Thymus (tissue), 11 donors: ENCODE data around the gene MTSS2. TPM values are rescaled to one million over a fixed set of nuclear protein-coding genes. Genes with fewer than 3 reads are reported as not detected.

Experiments
- DNase-seq, 9 donors: peaks; one replicate each; pipeline ENCODE4 v3.0.0-alpha.2; 2013; ENCODE audit warnings: low spot score in 9 of 9, low read depth in 6 of 9, missing footprints in 1 of 9
- H3K27ac ChIP-seq, 2 donors: one replicate each; pipeline ENCODE4 v1.5.1; 2013; ENCODE audit warnings: control low read depth in 1 of 2, low read depth in 1 of 2, low read length in 1 of 2, mild to moderate bottlenecking in 1 of 2, moderate library complexity in 1 of 2
- H3K27me3 ChIP-seq, 2 donors: one replicate each; pipeline ENCODE4 v1.5.1; 2013; ENCODE audit warnings: low read length in 1 of 2; ENCODE audit not compliant: control insufficient read depth in 2 of 2, insufficient read depth in 1 of 2
- H3K36me3 ChIP-seq, 2 donors: one replicate each; pipeline ENCODE4 v1.5.1; 2013; ENCODE audit warnings: low read length in 1 of 2, mild to moderate bottlenecking in 1 of 2, moderate library complexity in 1 of 2; ENCODE audit not compliant: control insufficient read depth in 2 of 2, insufficient read depth in 2 of 2
- H3K4me1 ChIP-seq, 2 donors: one replicate each; pipeline ENCODE4 v1.5.1; 2013; ENCODE audit warnings: low read length in 2 of 2; ENCODE audit not compliant: control insufficient read depth in 2 of 2, insufficient read depth in 2 of 2
- H3K4me3 ChIP-seq, 2 donors: one replicate each; pipeline ENCODE4 v1.5.1; 2013; ENCODE audit warnings: low read length in 2 of 2, control low read depth in 1 of 2, mild to moderate bottlenecking in 1 of 2
- H3K9me3 ChIP-seq, 2 donors: one replicate each; pipeline ENCODE4 v1.5.1; 2013; ENCODE audit warnings: low read length in 1 of 2, mild to moderate bottlenecking in 1 of 2; ENCODE audit not compliant: control insufficient read depth in 2 of 2, insufficient read depth in 1 of 2
- WGBS: extraction: QIAGEN DNeasy Blood & Tissue Kit; methylation state at CpG from one replicate; pipeline ENCODE4 v1.1.7; 2013; 5-methylcytosine and 5-hydroxymethylcytosine counted together
- polyA plus RNA-seq: library from polyadenylated mRNA; stranded (reverse); fragments of 200-250 nt; gene quantifications from one replicate; pipeline ENCODE4 v1.2.3, GENCODE V29; 2013
- total RNA-seq: library from RNA; stranded (reverse); fragments of 120-200 nt; gene quantifications from one replicate; pipeline ENCODE4 v1.2.4, GENCODE V29; 2013
- donor health status: healthy.

The MTSS2 gene
- total and polyA plus RNA-seq, 2 donors: 12.0 to 36.4 TPM

- peak overlapping the region; percentile 58 to 62 for H3K27ac ChIP-seq
- WGBS: 77% methylated on average over 29 of the region's 29 CpGs
- DNase-seq: no peak
- peaks cover 78 to 92% of the 10 kb centered on the region in 2 donors for H3K4me1 ChIP-seq
- peaks cover 6 to 15% of the 10 kb centered on the region in 2 donors for H3K36me3 ChIP-seq
- peak overlapping the region; percentile 44 to 92 for H3K4me3 ChIP-seq
- peaks cover 0 to 12% of the 10 kb centered on the region in 2 donors for H3K9me3 ChIP-seq
- no peaks in the 10 kb centered on the region for H3K27me3 ChIP-seq
These were observed 686 bp upstream of the MTSS2 start for GRCh38 chr16:70686376-70687101.

- no peak for DNase-seq
- H3K27me3 ChIP-seq: no peaks in the 10 kb centered on the region
- H3K4me3 ChIP-seq: peak overlapping the region; percentile 84 to 92
- H3K27ac ChIP-seq: peak overlapping the region in 1 of 2 donors; percentile 55
- peaks cover 12 to 18% of the 10 kb centered on the region in 2 donors for H3K36me3 ChIP-seq
- H3K9me3 ChIP-seq: peaks cover 0 to 8% of the 10 kb centered on the region in 2 donors
- H3K4me1 ChIP-seq: peaks cover 70 to 92% of the 10 kb centered on the region in 2 donors
- WGBS: 4% methylated on average over 90 of the region's 90 CpGs
These were observed 554 bp downstream of the MTSS2 start for GRCh38 chr16:70685061-70685937.

DNA sequence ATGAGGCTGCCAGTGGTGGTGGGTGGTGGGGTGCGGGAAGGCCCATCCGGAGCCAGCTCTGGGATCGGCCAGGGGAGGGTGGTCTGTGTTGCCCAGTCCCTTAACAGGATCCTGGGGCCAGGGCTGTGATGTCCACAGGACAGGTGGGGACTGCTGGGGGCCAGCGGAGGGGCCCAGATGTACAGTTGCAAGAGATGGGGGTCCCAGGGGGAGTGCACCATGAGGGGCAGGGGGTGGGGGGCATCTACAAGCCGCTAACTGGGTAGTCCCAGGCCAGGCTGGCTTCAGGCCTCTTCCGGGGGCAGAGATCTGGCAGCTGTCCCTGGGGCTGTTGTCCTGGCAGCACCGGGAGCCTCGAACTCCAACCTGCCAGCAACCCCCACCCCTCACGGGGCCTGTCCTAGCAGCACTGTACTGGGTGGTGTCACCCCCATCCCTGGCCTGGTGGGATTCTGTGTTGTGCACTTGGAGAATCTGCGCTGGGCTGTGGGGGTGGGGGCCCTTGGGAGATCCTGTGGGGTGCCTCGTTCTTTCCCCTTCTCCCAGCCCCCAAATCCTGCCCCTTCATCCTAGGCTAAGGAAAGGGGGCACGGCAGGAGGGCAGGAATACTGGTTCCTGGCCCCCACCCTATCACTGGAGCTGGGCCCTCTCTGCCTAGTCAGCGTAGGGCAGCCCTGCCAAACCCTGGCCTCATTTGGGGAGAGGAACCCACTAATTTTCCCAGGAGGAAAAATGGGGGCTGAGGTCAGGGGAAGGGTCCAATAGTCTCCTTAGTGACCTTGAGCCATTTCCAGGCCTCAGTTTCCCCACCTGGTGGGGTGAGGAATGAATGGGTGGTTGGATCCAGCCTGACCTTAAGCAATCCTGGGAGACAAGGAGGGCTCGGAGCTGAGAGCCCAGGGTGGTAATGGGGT lies 1.4 kb downstream of the MTSS2 start:
- H3K27me3 ChIP-seq: no peaks in the 10 kb centered on the region
- H3K4me3 ChIP-seq: peak overlapping the region; percentile 84 to 92
- DNase-seq: no peak
- H3K27ac ChIP-seq: no peak overlapping the region
- peaks cover 20 to 23% of the 10 kb centered on the region in 2 donors for H3K36me3 ChIP-seq
- H3K9me3 ChIP-seq: peaks cover 0 to 5% of the 10 kb centered on the region in 2 donors
- WGBS: 89% methylated on average over 14 of the region's 14 CpGs
- H3K4me1 ChIP-seq: peaks cover 61 to 86% of the 10 kb centered on the region in 2 donors

GRCh38 chr16:70683146-70683944 lies 2.5 kb downstream of the MTSS2 start:
- H3K4me1 ChIP-seq: peaks cover 51 to 75% of the 10 kb centered on the region in 2 donors
- DNase-seq: no peak
- no peaks in the 10 kb centered on the region for H3K27me3 ChIP-seq
- WGBS: 94% methylated on average over 13 of the region's 13 CpGs
- peaks cover 31 to 34% of the 10 kb centered on the region in 2 donors for H3K36me3 ChIP-seq
- H3K9me3 ChIP-seq: peaks cover 0 to 3% of the 10 kb centered on the region in 2 donors
- H3K27ac ChIP-seq: peak overlapping the region in 1 of 2 donors; percentile 18
- H3K4me3 ChIP-seq: peak overlapping the region in 1 of 2 donors; percentile 84

DNA sequence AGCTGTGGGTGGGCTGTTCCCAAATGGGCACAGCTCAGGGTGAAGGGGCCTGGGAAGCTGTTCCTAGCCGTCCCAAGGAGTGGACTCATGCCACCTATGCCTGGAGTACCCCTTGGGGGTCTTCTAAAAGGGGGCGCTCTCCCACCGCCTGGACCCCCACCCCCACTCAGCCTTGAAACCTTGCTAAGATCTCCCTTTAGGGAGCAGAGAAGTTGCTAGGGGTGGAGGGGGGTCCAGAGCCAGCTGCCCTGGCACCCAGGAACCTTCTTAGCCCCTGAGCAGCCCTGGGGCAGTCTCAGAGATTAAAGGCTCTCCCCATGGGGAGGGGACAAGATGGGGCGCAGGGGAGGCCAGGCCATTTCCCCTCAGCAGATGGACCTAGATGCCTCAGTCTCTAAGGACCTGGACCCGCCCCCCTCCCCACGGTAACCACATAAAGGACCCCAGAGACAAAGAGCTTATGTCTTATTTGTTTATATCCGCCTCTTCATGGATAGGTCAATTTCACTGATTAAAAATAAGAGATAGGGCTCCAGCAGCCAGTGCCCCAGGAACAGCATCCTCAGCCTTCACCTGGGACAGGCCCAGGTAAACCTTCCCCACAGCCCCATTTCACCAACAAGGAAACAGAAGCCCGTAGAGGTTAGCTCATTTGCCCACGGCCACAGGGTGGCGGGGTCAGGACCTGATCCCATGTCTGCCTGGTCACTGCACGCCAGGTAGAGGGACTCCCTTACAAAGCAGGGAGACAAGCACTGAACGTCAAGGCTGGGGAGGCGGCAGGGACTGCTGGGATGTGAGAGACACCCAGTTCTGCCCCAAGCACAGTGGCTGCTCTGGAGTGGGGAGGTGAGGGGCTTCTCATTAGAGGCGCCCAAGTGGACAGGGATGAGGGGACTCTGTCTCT lies 3.4 kb downstream of the MTSS2 start:
- peak overlapping the region; percentile 10 to 84 for H3K4me3 ChIP-seq
- H3K9me3 ChIP-seq: peaks cover 0 to 3% of the 10 kb centered on the region in 2 donors
- 94% methylated on average over 14 of the region's 14 CpGs for WGBS
- peaks cover 40 to 43% of the 10 kb centered on the region in 2 donors for H3K36me3 ChIP-seq
- no peak for DNase-seq
- H3K27ac ChIP-seq: peak overlapping the region; percentile 40 to 50
- peaks cover 42 to 67% of the 10 kb centered on the region in 2 donors for H3K4me1 ChIP-seq
- no peaks in the 10 kb centered on the region for H3K27me3 ChIP-seq

DNA sequence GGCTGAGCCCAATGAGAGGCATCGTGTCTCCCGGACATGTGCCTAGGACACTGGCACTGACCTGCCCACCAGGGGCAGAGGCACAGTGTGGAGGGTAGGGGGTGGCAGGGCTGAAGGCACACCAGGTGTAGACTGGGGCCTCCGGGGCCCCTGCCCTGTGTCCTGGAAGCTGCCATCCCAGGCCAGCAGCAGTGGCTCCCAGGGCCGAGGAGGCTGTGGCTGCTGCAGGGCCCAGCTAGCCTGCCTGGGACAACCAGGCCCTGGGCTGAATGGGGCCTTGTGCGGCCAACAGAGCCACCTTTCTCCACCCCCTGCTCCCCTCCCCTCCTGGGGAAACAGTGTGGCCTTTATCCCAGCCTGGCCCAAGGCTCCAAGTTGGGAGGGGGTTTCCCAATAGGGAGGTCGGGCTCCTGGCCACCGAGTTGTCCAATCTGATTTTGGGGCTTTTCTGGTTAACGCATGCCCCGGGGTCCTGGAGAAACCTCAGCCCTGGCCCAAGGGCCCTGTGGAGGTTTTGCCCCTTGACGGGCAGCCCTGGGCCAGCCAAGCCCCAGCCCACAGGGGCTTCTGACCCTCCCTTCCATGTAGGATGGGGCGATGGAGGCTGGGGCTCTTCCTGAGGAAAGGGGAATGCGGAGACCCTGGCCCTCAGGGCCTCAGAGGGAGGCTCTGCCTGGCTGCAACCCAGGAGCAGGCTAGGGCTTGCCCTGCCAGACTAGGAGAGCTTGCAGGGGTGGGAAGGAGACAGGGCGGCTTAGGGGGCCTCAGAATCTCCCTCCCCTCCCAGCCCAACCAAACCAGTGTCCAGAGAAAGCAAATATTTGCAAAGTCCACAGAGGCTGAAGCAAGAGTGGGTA lies 4.2 kb downstream of the MTSS2 start:
- no peak for DNase-seq
- H3K27me3 ChIP-seq: no peaks in the 10 kb centered on the region
- H3K4me1 ChIP-seq: peaks cover 37 to 58% of the 10 kb centered on the region in 2 donors
- 94% methylated on average over 13 of the region's 13 CpGs for WGBS
- peaks cover 48 to 51% of the 10 kb centered on the region in 2 donors for H3K36me3 ChIP-seq
- peaks cover 0 to 3% of the 10 kb centered on the region in 2 donors for H3K9me3 ChIP-seq
- H3K27ac ChIP-seq: peak overlapping the region in 1 of 2 donors; percentile 50
- peak overlapping the region; percentile 10 to 84 for H3K4me3 ChIP-seq
